ENCODE data around the gene NTSR1. TPM values are rescaled to one million over a fixed set of nuclear protein-coding genes. Genes with fewer than 3 reads are reported as not detected.

NTSR1 gene
- polyA plus RNA-seq, 1 donor from 2014 or later = 0.05 TPM

GRCh38 chr20:62699741-62700140 lies 8.9 kb upstream of the NTSR1 start:
- H3K4me3 ChIP-seq (ENCODE audit: low read length) = no peak overlapping the region
- H2AFZ ChIP-seq (ENCODE audit: low read depth, low read length) = no peak overlapping the region
- no peak overlapping the region for H3K27ac ChIP-seq (ENCODE audit: low read length)
- H3K9ac ChIP-seq (ENCODE audit: low read length) = no peak overlapping the region
- no peaks in the 10 kb centered on the region for H3K36me3 ChIP-seq (ENCODE audit: insufficient read depth, low read length)
- no peaks in the 10 kb centered on the region for H3K9me3 ChIP-seq (ENCODE audit: low read length)
- no peaks in the 10 kb centered on the region for H4K20me1 ChIP-seq (ENCODE audit: insufficient read depth)
- H3K9me2 ChIP-seq (ENCODE audit: insufficient read depth, low read length) = no peaks in the 10 kb centered on the region
- no peaks in the 10 kb centered on the region for H3K79me2 ChIP-seq (replicated peaks; ENCODE audit: insufficient read depth, low read length)
- TF ChIP-seq MXI1 (conservative IDR thresholded peaks at IDR 0.05; ENCODE audit: poor library complexity, severe bottlenecking) (no peak), RAD21 (conservative IDR thresholded peaks at IDR 0.05) (no peak), TAF1 (IDR thresholded peaks at IDR 0.05; ENCODE audit: low read depth) (no peak), REST (IDR thresholded peaks at IDR 0.05; ENCODE audit: borderline replicate concordance) (no peak), POLR2AphosphoS5 (IDR thresholded peaks at IDR 0.05) (no peak), CTCF (IDR thresholded peaks at IDR 0.05; ENCODE audit: poor library complexity, severe bottlenecking) (no peak), EP300 (conservative IDR thresholded peaks at IDR 0.05; ENCODE audit: poor library complexity, severe bottlenecking) (no peak), SMC3 (conservative IDR thresholded peaks at IDR 0.05; ENCODE audit: poor library complexity) (no peak), EZH2 (IDR thresholded peaks at IDR 0.05; ENCODE audit: borderline replicate concordance, insufficient read depth, low read length, poor library complexity, severe bottlenecking) (no peak)
- no peaks in the 10 kb centered on the region for H3F3A ChIP-seq (ENCODE audit: insufficient read depth, low read length, poor library complexity, severe bottlenecking)
- no peaks in the 10 kb centered on the region for H3K27me3 ChIP-seq (ENCODE audit: insufficient read depth, low read depth, low read length)
- no peak overlapping the region for H3K4me2 ChIP-seq (ENCODE audit: low read length)

- H3K79me2 ChIP-seq (replicated peaks; ENCODE audit: insufficient read depth, low read length) = no peaks in the 10 kb centered on the region
- H3K36me3 ChIP-seq (ENCODE audit: insufficient read depth, low read length) = no peaks in the 10 kb centered on the region
- H3K27ac ChIP-seq (ENCODE audit: low read length) = no peak overlapping the region
- no peaks in the 10 kb centered on the region for H3K9me3 ChIP-seq (ENCODE audit: low read length)
- H4K20me1 ChIP-seq (ENCODE audit: insufficient read depth) = no peaks in the 10 kb centered on the region
- H2AFZ ChIP-seq (ENCODE audit: low read depth, low read length) = no peak overlapping the region
- TF ChIP-seq MXI1 (conservative IDR thresholded peaks at IDR 0.05; ENCODE audit: poor library complexity, severe bottlenecking) (no peak), RAD21 (conservative IDR thresholded peaks at IDR 0.05) (no peak), TAF1 (IDR thresholded peaks at IDR 0.05; ENCODE audit: low read depth) (no peak), EZH2 (IDR thresholded peaks at IDR 0.05; ENCODE audit: borderline replicate concordance, insufficient read depth, low read length, poor library complexity, severe bottlenecking) (no peak), POLR2AphosphoS5 (IDR thresholded peaks at IDR 0.05) (no peak), EP300 (conservative IDR thresholded peaks at IDR 0.05; ENCODE audit: poor library complexity, severe bottlenecking) (no peak)
- H3K4me2 ChIP-seq (ENCODE audit: low read length) = no peak overlapping the region
- H3K27me3 ChIP-seq (ENCODE audit: insufficient read depth, low read depth, low read length) = no peaks in the 10 kb centered on the region
- H3K9ac ChIP-seq (ENCODE audit: low read length) = no peak overlapping the region
- no peaks in the 10 kb centered on the region for H3K9me2 ChIP-seq (ENCODE audit: insufficient read depth, low read length)
- H3F3A ChIP-seq (ENCODE audit: insufficient read depth, low read length, poor library complexity, severe bottlenecking) = no peaks in the 10 kb centered on the region
- no peak overlapping the region for H3K4me3 ChIP-seq (ENCODE audit: low read length)
Measured at GRCh38 chr20:62700261-62700930, 8.2 kb upstream of the NTSR1 start.

All from neural cell (in vitro differentiated cells).